Stimulated activated CD4-positive, alpha-beta T cell treated with anti-CD3 and anti-CD28 coated beads, Interleukin-2, amount 100 ng/mL, for 48 hours (primary cell): ENCODE results near the gene ONECUT3.
"Not testable (repeated sequence)": the region's sequence is repeated elsewhere in the genome, so short reads cannot be mapped to it uniquely, and the experiment has no call there.

ENCODE experiments used
- DNase-seq, 2 donors: peaks; one replicate each; pipeline ENCODE4 v3.0.0-alpha.2; 2020

ONECUT3 gene

DNA sequence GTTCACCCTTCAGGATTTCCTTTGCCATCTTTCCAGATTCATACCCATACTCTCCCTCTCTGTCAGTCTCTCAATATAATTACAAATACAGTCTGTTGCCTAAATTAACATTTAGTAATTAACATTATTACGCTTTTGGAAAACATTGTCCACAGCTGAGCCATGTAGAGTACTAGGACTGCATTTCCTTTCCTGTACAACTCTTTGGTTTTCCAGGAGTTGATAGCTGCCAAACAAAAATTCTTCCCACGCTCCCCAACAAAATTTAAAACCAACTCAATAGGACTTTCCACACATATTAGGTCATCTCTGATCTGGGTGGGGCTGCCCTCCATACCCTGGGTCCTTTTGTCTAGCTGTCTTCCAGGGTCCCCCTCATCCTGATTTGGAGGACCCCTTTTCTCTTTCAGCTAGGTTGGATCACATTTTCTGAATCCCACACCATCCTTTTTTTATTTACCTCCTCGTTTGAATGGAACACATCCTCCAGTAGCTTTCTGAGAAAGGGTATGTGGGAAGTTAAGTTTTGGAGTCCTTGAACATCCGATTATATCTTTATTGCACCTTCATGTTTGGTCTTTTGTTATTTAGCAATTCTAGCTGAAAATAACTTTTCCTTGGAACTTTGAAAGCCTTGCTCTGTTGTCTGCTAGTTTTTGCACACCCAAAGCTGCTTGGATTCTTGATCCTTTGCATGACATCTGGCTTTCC, 17.7 kb downstream of the ONECUT3 start:
- no peak for DNase-seq

GRCh38 chr19:1773184-1773583, 19.9 kb downstream of the ONECUT3 start:
- no peak for DNase-seq

GRCh38 chr19:1774989-1775772, 21.9 kb downstream of the ONECUT3 start:
- DNase-seq: peak in 1 of 2 donors; percentile 39

GRCh38 chr19:1775951-1776605, 22.8 kb downstream of the ONECUT3 start:
- no peak for DNase-seq

DNA sequence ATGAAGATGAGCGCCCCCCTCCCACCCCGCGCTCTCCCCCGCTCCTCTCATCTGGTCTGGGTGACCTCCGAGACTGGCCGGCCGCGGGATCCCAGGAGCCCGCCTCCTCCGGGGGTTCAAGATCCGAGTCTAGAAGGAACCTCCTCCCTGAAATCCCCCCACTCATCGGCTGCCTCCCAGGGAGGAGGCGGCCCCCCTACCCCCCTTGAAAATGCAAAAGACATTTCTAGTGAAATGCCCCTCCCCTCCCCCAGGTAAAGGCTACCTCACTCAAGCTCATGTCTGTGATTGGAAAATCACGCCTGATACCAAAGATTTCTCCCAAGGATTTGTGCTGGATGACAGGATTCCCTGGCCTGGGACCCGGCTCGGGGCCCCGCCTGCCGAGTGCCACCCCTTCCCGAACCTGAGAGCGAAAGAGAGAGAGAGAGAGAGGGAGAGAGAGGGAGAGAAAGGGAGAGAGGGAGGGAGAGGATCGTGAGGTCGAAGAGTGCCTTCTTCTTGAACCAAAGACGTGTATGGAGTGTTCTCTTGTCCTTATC, 23.4 kb downstream of the ONECUT3 start:
- DNase-seq: no peak

- no peak for DNase-seq
These were observed 23.8 kb downstream of the ONECUT3 start for GRCh38 chr19:1777149-1777548.

- DNase-seq: no peak
These were observed 26.3 kb downstream of the ONECUT3 start for GRCh38 chr19:1779574-1779973.

DNA sequence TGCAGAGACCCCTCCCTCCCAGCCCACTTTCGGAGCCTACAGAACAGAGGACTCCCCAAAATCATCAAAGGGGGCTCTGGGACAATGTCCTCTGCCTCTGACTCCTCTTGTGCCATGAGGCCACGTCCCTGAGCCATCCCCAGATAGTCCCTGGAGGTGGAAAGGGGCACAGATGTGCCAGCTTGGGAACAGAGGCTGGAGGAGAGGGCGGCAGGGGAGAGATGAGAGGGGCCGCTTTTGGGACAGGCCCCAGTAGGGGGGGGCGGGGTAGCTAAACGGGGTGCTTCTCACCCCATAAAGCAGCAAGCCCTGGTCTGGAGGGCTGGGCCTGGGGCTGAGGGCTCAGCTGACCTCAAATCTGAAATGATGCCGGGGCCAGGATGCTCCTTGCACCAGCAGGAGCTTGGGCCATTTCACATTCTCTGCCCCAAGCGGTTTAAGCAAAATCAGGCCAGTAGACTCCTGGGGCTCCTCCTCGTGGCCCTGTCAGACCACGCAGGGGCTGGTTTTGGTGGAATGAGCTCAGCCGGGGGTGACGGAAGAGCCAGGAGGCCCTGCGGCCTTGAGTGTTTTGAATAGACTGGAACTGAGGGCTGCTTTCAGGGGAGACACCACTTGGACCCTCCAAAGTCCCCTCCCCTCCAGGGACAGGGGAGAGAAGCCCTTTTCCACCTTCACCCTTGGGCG, 27.1 kb downstream of the ONECUT3 start:
- DNase-seq: no peak

GRCh38 chr19:1782521-1782920, 29.2 kb downstream of the ONECUT3 start:
- DNase-seq: no peak

- DNase-seq: no peak
These were observed 30.0 kb downstream of the ONECUT3 start for GRCh38 chr19:1783354-1783753.

GRCh38 chr19:1783874-1784273, 30.6 kb downstream of the ONECUT3 start:
- no peak for DNase-seq

- DNase-seq: no peak
These were observed 32.0 kb downstream of the ONECUT3 start for GRCh38 chr19:1785310-1785709.

- no peak for DNase-seq
These were observed 33.4 kb downstream of the ONECUT3 start for GRCh38 chr19:1786668-1787067.

DNA sequence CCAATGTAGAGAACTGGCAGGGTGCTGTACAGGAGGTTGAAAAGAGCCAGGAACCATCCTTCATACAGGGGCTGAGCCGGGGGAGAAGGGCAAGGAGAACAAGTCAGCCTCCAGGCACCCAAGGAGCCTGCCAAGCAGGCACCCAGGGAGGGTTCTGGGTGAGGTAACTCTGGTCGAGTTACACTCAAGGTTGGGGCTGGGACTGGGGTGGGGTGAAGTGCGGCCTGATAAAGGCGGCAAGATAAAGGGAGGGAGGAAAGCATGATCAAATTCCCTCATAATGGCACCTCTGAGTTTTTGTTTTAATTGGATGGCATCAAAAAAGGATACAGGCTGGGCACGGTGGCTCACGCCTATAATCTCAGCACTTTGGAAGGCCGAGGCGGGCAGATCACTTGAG, 33.8 kb downstream of the ONECUT3 start:
- DNase-seq: no peak

GRCh38 chr19:1789261-1790041, 36.1 kb downstream of the ONECUT3 start:
- DNase-seq: no peak

GRCh38 chr19:1790054-1790792, 36.9 kb downstream of the ONECUT3 start:
- no peak for DNase-seq

GRCh38 chr19:1791879-1792278, 38.6 kb downstream of the ONECUT3 start:
- DNase-seq: no peak

GRCh38 chr19:1794424-1795172, 41.3 kb downstream of the ONECUT3 start:
- no peak for DNase-seq

GRCh38 chr19:1796395-1797142, 43.3 kb downstream of the ONECUT3 start:
- DNase-seq: no peak

- not testable (repeated sequence) for DNase-seq
These were observed 44.0 kb downstream of the ONECUT3 start for GRCh38 chr19:1797313-1797712.
